ENCODE data around the gene PLAAT2. TPM values are rescaled to one million over a fixed set of nuclear protein-coding genes. Genes with fewer than 3 reads are reported as not detected.

The PLAAT2 gene
- total RNA-seq, 1 experiment from 2014 or later = 0.52 TPM

DNA sequence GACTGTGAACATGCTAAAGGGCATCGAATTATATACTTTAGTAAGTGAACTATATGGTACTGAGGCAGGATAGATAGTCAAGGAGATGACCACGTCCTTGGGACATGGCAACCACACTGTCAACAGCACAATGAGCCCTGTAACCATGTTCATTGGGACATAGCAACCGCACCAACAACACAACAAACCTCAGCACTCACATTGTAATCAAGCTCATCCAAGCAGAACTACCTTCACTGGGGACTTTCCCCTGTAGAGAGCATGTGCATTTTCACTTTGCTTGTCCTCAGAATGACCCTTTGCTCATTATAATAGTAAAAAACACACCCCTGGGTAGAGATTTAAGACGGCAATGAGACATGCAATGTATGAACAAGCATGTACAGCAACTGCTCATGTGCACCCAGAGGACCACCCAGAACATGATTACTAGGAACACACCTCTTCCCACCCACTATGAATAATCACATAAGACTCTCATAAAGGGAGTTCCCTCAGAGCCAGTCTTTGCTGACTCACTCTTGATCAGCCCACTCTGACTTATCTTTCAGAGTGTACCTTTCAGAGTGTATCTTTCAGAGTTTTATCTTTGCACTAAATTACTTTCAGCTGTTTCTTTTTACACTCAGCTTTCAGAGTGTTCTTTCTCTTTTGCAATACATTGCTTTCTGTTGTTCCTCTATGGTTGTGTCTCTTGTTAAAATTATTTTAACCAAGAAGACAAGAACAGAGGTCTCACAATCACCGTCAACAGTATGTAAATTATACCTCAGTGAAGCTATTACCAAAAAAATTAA lies 4.1 kb upstream of the PLAAT2 start:
- Histone ChIP-seq H2BK20ac (ENCODE audit: low read depth, low read length, poor library complexity, severe bottlenecking) (no peak overlapping the region), H3K23ac (ENCODE audit: insufficient read length, low read depth, low read length) (no peak overlapping the region), H2AFZ (ENCODE audit: low read length) (no peak overlapping the region), H3K27me3 (ENCODE audit: insufficient read depth, low read length) (no peaks in the 10 kb centered on the region), H3K18ac (ENCODE audit: insufficient read length, low read depth, low read length) (peak overlapping the region; percentile 30), H3K79me2 (ENCODE audit: insufficient read depth, low read length) (no peaks in the 10 kb centered on the region), H2BK15ac (ENCODE audit: low read depth, low read length) (no peak overlapping the region), H4K91ac (ENCODE audit: insufficient read length, low read depth, low read length) (no peak overlapping the region), H3T11ph (ENCODE audit: low read length) (no peak overlapping the region), H4K5ac (ENCODE audit: insufficient read length, low read depth, low read length) (no peak overlapping the region), H4K20me1 (ENCODE audit: control insufficient read depth, insufficient read depth, insufficient read length) (no peaks in the 10 kb centered on the region), H3K9ac (ENCODE audit: extremely low read depth, insufficient read length, low read length) (no peak overlapping the region), H3K14ac (ENCODE audit: insufficient read depth, low read length) (no peak overlapping the region), H4K8ac (replicated peaks; ENCODE audit: insufficient read length, low read depth, low read length) (no peak overlapping the region), H3K56ac (ENCODE audit: insufficient read length, low read depth, low read length) (no peak overlapping the region), H3K9me3 (ENCODE audit: control insufficient read depth, low read depth, low read length) (no peaks in the 10 kb centered on the region), H3K79me1 (ENCODE audit: insufficient read depth, low read depth, low read length, poor library complexity, severe bottlenecking) (no peaks in the 10 kb centered on the region), H2AK5ac (ENCODE audit: insufficient read length, low read length) (no peak overlapping the region), H2BK120ac (ENCODE audit: low read depth, low read length, poor library complexity, severe bottlenecking) (no peak overlapping the region), H3K4ac (ENCODE audit: low read depth, low read length) (no peak overlapping the region), H3K4me1 (ENCODE audit: insufficient read depth, low read length) (peaks cover 3% of the 10 kb centered on the region; the same call in 1 of the 2 replicates), H3K27ac (ENCODE audit: insufficient read length, low read depth, low read length) (no peak overlapping the region), H2BK12ac (ENCODE audit: insufficient read length, low read depth, low read length) (no peak overlapping the region), H2BK5ac (ENCODE audit: insufficient read length, low read length) (no peak overlapping the region), H3K4me2 (ENCODE audit: insufficient read depth, insufficient read length, low read length) (no peak overlapping the region), H3K23me2 (ENCODE audit: insufficient read length, low read depth, low read length, poor library complexity, severe bottlenecking) (no peaks in the 10 kb centered on the region)
- H3K27me3 Mint-ChIP-seq (ENCODE audit: low read depth) = peaks cover 3% of the 10 kb centered on the region
- WGBS (ENCODE audit: extremely low coverage, insufficient read length, low lambda C conversion rate) = no CpG with 5 or more reads among the region's 5 CpGs
- no peak overlapping the region for H3K4me3 Mint-ChIP-seq
- DNase-seq = peak; percentile 42
- H3K4me1 Mint-ChIP-seq = peaks cover 17 to 39% of the 10 kb centered on the region in 2 experiments
- H3K9me3 Mint-ChIP-seq = peaks cover 0 to 1% of the 10 kb centered on the region in 2 experiments; a peak in 1 of 5 replicates
- TF ChIP-seq, protein P1, sequence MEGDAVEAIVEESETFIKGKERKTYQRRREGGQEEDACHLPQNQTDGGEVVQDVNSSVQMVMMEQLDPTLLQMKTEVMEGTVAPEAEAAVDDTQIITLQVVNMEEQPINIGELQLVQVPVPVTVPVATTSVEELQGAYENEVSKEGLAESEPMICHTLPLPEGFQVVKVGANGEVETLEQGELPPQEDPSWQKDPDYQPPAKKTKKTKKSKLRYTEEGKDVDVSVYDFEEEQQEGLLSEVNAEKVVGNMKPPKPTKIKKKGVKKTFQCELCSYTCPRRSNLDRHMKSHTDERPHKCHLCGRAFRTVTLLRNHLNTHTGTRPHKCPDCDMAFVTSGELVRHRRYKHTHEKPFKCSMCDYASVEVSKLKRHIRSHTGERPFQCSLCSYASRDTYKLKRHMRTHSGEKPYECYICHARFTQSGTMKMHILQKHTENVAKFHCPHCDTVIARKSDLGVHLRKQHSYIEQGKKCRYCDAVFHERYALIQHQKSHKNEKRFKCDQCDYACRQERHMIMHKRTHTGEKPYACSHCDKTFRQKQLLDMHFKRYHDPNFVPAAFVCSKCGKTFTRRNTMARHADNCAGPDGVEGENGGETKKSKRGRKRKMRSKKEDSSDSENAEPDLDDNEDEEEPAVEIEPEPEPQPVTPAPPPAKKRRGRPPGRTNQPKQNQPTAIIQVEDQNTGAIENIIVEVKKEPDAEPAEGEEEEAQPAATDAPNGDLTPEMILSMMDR (conservative IDR thresholded peaks at IDR 0.05) = no peak
- H3K36me3 Mint-ChIP-seq (ENCODE audit: insufficient read depth in 1 of 3, low read depth in 3 of 3) = peaks cover 0 to 2% (median 0%) of the 10 kb centered on the region in 3 experiments; a peak in 2 of 7 replicates
- H3K27ac Mint-ChIP-seq = peak overlapping the region in 2 of 3 experiments; percentile 54 to 73; a peak in 4 of 7 replicates
